Sigmoid colon (tissue), 4 donors: ENCODE measurements around the gene KIF17.

Experiments
- POLR2AphosphoS5 ChIP-seq, 4 donors: sonication (generic); formaldehyde crosslinking; IDR thresholded peaks; one replicate each; pipeline ENCODE4 v1.6.1; 2017; ENCODE audit warnings: antibody characterized with exemption in 4 of 4
- TF ChIP-seq, protein P1 (sequence below), 4 experiments: fragments of 450-650 bp in 3 of 4; fragments of 200-600 bp in 1 of 4; IDR thresholded peaks; one replicate each; pipeline ENCODE4 v1.5.1; 2016 to 2019; ENCODE audit warnings: antibody characterized with exemption in 4 of 4, mild to moderate bottlenecking in 3 of 4, moderate library complexity in 2 of 4

DNA sequence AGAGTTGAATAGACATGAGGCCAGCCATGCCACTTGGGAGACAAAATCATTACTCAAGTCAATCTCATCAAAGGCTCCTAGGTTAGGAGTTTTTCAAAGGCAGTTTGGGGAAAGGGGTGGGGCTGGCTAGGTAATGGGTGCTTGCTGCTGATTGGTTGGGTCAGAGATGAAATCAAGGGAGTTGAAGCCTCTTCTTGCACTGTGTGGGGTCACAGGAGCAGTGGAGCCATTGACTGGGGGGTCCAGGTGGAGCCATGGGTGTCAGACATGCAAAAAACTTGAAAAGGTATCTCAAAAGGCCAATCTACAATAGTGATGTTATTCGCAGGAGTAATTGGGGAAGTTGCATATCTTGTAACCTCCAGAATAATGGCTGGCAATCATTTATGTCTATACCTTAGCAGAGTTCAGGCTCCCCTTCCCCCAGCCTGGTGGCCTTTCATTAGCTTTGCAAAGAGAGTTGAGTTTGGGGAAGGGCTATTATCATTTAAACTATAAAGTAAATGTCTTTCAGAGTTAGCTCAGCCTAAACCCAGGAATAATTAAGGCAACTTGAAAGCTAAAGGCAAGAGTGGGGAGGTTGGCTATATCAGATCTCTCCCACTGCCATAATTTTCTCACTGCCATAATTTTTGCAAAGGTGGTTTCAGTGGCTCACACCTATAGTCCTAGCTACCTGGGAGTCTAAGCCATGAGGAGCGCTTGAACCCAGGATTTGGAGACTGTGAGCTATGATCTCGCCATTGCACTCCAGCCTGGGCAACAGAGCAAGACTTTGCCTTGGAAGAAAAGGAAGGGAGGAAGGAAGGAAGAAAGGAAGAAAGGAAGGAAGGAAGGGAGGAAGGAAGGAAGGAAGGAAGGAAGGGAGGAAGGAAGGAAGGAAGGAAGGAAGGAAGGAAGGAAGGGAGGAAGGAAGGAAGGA is 92.4 kb downstream of the KIF17 start:
- TF ChIP-seq POLR2AphosphoS5 (IDR thresholded peaks at IDR 0.05) = no peak
- TF ChIP-seq, protein P1, sequence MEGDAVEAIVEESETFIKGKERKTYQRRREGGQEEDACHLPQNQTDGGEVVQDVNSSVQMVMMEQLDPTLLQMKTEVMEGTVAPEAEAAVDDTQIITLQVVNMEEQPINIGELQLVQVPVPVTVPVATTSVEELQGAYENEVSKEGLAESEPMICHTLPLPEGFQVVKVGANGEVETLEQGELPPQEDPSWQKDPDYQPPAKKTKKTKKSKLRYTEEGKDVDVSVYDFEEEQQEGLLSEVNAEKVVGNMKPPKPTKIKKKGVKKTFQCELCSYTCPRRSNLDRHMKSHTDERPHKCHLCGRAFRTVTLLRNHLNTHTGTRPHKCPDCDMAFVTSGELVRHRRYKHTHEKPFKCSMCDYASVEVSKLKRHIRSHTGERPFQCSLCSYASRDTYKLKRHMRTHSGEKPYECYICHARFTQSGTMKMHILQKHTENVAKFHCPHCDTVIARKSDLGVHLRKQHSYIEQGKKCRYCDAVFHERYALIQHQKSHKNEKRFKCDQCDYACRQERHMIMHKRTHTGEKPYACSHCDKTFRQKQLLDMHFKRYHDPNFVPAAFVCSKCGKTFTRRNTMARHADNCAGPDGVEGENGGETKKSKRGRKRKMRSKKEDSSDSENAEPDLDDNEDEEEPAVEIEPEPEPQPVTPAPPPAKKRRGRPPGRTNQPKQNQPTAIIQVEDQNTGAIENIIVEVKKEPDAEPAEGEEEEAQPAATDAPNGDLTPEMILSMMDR (IDR thresholded peaks at IDR 0.05) = no peak
